Smooth muscle cell of the brain vasculature (primary cell): ENCODE data around the gene FCER2.
A peak's percentile ranks its signal among the peaks of the same experiment; 100 is the strongest.

ENCODE experiments used
- DNase-seq: peaks from one replicate; pipeline ENCODE4 v3.0.0-alpha.2; 2012; ENCODE audit warnings: low read depth, low spot score

Gene FCER2

GRCh38 chr19:7701049-7701653, 780 bp downstream of the FCER2 start:
- no peak for DNase-seq

- DNase-seq = no peak
Measured at GRCh38 chr19:7699417-7700401, 2.2 kb downstream of the FCER2 start.

- DNase-seq = no peak
Measured at GRCh38 chr19:7699003-7699402, 2.9 kb downstream of the FCER2 start.

GRCh38 chr19:7698583-7698982, 3.3 kb downstream of the FCER2 start:
- no peak for DNase-seq

GRCh38 chr19:7697721-7698287, 4.1 kb downstream of the FCER2 start:
- DNase-seq = no peak

- no peak for DNase-seq
Measured at GRCh38 chr19:7694499-7694898, 7.4 kb downstream of the FCER2 start.

- no peak for DNase-seq
Measured at GRCh38 chr19:7692417-7693088, 9.4 kb downstream of the FCER2 start.

- no peak for DNase-seq
Measured at GRCh38 chr19:7691497-7691896, 10.4 kb downstream of the FCER2 start.

GRCh38 chr19:7690779-7691258, 11.1 kb downstream of the FCER2 start:
- DNase-seq = no peak

- no peak for DNase-seq
Measured at GRCh38 chr19:7689165-7689564, 12.8 kb downstream of the FCER2 start.

- DNase-seq = no peak
Measured at GRCh38 chr19:7687177-7687576, 14.8 kb downstream of the FCER2 start.

GRCh38 chr19:7685546-7686445, 16.1 kb downstream of the FCER2 start:
- no peak for DNase-seq

- no peak for DNase-seq
Measured at GRCh38 chr19:7682175-7682855, 19.6 kb downstream of the FCER2 start.

GRCh38 chr19:7681340-7682174, 20.4 kb downstream of the FCER2 start:
- peak; percentile 23 for DNase-seq

- DNase-seq = peak; percentile 49
Measured at GRCh38 chr19:7680606-7681339, 21.2 kb downstream of the FCER2 start, which contains the start of gene TRAPPC5. Gene TRAPPC5 (plus strand): TSS chr19:7680833. CDS start chr19:7682254, 1,421 bp downstream.

- no peak for DNase-seq
Measured at GRCh38 chr19:7679771-7680605, 21.9 kb downstream of the FCER2 start.

- no peak for DNase-seq
Measured at GRCh38 chr19:7678971-7679751, 22.8 kb downstream of the FCER2 start.
